LoVo (cell line): Measurements from ENCODE around the gene HCFC1.

Source experiments
- DNase-seq: peaks from one replicate; pipeline ENCODE4 v3.0.0-alpha.2; 2016; ENCODE audit warnings: low spot score

HCFC1 gene

DNA sequence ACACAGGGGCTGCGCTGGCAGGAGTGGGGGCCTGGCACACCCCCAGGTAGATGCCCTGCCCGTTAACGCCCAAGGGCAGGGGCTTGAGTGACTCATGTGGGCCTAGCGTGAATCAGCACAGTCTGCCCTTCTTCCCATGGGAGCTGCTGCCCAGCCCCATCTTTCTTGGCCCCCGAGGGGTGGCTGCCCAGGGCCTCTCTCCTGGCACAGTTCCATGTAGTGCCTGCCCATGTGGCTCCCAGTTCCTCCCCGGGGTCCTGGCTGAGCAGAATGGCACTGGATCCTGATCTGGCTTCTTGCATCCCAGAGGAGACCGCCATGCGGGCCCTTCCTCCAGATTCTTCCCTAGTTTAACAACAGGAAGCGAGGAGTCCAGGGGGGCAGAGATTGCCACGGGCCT is 69.2 kb downstream of the HCFC1 start:
- no peak for DNase-seq

DNA sequence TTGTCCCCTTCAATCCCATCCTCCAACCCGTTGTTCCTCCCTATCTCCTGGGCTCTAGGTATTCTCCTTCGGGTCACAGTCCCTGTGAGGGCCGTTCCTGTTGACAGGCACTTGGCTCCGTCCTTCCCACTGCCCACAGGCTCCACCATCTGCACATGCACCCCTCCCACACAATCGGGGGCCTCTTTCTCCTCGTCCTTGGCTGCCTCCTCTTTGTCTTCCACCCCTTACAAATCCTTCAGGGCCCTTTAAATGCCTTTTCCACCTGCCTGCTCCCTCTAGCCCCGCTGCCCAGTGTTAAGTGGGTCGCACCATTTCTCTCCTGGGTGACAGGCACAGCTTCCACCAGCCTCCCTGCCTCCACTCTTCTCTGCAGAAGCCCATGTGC is 69.9 kb downstream of the HCFC1 start:
- no peak for DNase-seq

DNA sequence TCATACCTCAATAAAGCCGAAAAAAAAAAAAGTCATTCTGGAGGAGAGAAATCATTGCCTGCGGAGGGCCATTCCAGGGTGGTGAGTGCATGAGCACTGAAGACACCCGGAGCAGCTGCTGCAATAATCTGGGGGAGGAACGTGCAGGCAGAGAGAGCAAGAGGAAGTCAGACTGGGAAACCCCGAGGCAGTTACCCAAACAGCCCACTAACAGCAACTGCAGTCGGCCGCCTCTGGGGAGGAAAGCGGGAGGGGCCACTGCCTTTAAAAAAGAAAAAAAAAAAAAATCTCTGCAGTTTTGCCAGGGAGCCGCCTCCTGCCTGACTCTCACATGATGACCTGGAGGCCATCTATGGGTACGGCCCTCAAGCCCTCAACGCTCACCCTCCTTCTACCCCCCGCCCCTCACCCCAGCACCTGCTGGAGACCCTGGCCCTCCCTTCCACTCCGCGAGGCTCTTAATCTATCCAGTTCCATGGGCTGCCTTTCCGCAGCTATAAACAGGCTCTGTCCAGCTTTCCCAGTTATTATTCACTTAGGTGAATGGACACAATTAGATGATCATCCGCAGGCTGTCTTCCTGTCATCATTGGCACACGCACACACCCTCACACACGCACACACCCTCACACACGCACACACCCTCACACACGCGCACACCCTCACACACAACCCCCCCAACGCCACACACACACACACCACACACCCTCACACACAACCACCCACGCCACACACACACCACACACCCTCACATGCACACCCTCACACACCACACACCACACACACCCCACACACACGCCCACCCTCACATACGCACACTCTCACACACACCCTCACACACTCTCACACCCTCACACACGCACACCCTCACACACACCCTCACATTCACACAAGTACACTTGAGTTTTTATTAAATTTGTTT is 70.5 kb downstream of the HCFC1 start:
- DNase-seq: no peak

DNA sequence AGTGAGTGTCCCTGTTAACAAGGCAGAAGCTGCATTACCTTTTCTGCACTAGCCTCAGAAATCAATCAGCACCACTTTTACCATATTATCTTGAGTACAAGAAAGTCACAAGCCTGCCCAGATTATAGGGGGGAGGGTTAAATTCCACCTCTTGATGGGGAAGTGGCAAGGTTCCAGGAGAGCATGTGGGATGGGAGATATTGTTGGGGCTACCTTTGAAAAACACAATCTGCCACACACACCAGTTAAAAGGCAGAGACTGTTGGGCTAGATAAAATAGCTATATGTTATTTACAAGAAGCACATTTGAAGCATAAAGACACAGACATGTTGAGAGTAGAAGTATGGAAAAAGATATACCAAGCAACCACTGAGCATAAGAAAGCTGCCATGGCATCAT is 73.7 kb downstream of the HCFC1 start:
- no peak for DNase-seq
